GOT3 (cell line): ENCODE measurements around the gene LRP2.
A peak's percentile ranks its signal among the peaks of the same experiment; 100 is the strongest.

Experiments
- DNase-seq: peaks from one replicate; lab custom pipeline; 2025; ENCODE audit warnings: mixed read lengths; lab: John Stamatoyannopoulos, UW

The LRP2 gene

DNA sequence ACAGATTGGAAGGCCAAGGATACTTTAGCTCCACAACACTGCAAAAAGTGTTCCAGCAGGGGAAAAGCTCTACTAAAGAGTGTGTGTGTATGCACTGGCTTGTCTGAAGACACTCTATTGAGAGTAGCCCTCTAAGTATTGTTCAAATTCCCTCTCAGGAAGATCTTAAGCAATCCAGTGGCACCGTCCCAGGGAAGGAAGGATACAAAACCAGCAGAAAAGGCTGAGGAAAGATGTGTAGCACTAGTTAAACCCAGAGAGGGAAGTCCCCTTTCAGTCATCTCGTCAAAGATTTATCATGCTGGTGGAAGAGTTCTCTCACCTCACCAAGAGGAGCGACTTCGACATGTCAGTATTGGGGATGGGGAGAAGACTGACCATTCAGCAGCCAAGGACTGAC is 242.5 kb downstream of the LRP2 start:
- DNase-seq = no peak

DNA sequence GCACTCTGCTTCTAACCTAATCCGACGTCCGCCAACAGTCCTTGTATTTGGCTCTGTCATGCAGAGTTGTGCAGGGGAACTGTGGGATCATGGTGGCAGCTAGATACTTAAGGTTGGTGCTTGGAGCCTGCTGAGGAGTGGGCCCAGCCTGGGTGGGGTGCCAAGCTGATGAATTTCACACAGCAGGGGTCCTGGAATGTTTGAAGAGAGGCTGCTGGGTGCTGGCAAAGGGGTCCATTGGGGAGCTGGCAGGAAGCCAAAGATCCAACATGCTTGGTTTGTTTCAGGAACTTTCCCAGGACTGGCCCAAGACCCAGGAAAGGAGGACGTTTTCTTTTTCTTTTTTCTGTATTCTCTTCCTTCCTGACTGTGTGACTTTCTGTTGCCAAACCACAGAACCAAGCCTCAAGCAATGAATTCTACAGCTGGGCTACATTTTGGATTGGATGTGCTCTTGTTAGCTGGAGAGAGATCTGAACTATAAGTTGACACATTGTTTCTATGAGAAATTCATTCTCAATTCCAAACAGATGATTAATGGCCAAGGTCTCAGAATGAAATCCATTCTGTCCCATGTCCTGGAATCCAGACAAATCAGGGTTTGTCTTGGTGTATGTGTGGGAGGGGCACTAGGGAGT is 243.1 kb downstream of the LRP2 start:
- DNase-seq = no peak

DNA sequence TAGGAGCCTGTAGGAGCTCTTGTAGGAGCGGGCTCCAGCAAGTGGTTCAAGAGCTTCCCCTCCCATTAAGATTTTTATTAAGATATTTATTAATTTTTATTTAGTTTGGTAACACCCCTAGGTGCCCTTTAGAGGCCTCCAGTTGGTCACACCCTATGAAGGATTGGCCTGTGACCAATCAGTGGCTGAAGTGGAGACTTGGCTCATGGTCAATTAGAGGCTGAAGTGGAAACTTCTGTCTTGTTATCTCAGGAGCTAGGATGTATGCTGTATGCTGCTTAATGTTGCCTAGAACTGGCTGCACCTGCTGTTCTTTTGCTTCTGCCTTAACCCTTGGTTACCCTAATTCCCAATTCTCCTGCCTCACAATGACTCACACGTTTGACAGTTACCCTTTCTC is 244.3 kb downstream of the LRP2 start:
- no peak for DNase-seq

DNA sequence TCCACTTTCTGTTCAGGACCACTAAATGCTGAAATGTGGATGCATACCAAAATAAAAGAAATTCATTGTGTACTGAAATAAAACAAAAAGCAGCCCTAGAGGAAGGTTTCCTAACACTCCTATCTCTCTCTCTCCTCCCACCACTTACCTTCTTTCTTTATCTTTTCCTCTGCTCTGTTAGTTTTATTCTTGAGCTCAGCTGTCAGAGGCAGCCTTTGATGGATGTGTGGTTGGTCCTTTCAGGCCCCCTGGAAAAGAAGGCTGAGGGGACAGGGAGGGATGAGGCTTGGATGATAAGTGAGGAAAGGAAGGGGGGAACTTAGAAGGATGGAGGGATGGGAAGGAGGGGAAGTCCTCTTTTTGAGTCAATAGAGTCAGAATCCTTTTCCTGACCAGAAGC is 245.3 kb downstream of the LRP2 start:
- no peak for DNase-seq

DNA sequence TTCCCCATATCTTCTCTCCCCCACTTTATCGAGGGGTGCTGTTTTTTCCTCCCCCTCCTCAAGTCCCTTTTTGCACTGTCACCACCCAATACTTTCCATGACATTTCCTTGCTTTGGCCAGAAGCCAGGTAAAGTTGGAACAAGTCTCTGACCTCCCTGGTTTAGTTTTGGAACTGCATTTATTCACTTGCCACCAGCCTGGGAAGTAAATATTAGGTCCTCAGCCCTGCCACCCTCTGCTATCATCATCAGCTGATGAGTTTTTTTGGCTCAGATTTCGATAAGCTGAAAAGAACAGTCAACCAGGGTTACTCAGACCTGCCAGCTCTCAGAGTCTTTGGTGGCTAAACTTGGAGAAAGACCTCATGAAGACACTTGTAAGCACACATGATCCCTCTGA is 246.0 kb downstream of the LRP2 start:
- no peak for DNase-seq

DNA sequence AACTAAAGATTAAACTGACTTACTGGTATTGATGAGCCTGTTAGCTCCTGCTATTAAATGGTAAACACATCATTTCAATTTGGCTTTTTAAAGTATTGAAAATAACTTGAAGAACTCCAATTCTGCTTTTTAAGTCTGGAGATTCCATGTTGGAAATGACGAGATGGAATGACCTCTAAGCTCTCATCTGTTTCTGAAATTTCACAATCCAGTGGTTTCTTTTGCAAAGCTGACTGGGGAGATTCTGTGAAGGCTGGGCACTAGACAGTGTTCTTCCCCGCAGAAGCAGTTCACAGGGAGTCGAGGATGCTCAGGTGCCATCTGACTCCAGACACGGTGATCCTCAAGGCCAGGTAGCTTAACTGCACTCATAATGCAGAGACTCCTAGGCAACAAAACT is 248.3 kb downstream of the LRP2 start:
- DNase-seq = no peak

DNA sequence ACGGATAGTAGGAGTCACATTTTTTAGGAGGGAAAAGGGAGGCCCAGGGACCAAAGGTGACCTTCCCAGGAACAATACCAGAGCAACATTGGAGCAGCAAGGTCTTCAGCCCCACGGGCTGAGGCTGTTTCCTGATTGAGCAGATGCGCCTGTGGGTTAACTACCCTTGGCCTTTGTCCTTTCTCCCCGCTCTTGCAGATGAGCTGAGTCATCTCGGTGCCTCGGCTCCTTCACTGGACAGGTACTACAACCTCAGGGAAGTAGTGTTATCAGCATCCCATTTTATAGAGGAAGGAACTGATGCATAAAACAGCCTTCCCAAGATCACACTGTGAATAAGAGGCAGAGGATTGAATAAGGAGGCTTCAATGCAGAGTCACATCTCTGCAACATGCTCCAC is 249.5 kb downstream of the LRP2 start:
- no peak for DNase-seq

DNA sequence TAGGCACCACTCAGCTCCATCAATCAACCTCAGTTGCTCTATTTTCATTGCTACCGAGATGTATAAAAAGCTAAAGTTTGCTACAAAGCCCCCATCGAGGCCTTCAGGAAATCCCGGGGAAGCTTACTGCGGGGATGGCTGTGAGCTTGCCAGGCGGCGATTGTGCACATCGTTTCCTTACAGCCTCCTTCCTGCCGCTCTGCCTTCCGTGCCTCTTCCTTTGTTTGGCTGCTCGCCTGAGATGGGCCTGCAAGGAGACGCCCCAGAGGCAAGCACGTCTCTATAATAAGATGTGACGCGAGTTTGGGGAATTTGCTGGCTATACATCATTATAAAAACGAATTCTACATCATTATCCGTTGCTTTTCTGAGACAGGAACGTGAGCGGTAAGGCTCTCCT is 251.4 kb downstream of the LRP2 start:
- DNase-seq = no peak

DNA sequence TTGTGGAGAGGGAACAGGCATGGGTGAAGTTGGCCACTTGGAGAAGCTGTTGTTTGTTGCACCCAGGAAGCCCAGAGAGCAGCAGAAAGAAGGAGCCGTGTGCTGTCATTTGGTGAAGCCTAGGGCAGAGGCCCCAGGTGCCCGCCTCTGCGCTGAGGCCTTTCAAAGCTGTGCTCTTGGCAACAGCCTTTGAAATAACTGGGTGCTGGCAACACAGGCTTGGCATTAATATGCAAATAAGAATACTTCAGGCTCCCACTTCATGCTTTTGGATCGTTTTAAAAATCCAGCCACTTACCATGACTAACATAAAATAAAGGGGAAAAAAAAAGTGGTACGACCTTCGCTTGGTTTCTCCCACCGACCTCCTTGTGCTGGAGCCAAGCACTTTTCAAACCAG is 251.9 kb downstream of the LRP2 start:
- DNase-seq = no peak

DNA sequence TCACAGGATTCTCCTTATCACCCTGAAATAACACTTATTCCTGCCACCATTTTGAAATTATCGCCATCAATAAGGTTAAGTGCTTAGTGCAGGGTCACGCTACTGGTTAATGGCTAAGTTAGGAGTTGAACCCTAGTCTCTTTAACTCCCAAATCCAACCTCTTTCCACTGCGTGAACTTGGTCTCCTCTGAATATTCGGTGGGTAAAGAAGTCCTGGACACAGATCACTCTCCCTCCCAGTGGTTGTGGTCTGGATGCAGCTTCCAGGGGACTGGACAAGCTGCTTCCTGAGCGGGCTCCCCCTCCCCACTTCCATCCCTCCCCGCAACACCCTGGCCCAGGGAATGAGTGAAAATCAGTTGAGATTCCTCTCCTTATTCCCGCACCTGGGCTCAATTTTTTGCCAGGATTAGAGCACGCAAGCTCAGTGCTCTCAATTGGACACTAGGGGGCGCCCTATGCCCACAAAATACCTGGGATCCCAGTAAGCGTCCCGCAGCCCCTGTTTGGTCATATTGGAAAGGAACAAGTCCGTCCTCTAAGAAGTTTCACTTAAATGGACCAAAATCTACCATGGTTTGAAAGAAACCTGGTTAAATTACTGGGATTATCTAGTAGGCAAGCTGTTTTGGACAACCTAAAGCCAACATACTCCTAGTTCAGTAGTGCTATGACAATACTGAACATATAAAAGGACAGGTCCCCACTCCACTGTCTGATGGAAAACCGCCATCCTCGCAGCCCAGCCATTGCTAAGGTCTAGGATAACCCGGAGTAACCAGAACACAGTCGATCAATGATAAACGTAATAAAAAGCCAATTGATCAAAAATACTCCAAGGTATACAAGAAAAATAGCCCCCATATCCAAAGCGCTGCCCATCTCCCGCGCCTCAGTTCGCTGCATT is 252.6 kb downstream of the LRP2 start:
- no peak for DNase-seq

DNA sequence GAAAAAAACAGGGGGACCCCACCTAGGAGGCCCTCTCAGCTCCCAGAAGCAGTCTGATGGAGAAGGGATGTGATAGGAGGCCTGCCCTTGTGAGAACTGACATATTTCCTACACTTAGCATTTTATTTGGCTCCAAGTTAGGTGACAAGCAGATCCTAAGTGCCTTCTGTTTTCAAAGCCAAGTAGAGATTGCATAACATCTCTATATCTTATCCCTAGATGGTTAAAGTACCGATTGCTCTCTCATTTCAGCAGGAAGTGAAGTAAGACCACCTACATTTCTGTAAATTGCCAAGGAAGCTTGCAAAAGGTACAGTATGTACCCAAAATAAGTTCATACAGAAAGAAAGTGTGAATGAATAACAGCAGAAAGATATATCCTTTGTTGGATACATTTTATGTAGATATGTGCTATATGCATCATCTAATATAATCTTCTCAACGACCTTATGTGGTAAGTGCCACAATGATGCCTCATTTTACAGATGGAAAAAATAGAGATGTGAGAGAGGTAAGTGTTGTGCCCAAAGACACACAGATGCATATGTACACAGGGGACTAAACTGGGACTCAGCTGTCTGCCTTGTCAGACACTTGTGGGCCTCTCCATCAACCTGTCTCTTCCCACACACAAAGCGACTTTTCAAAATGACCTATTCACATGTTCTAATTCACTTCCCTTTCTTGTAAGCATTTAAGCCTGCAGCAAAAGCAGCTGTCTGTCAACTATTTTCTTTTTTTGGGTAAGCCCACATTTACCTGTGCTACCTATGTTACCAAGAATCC is 254.0 kb downstream of the LRP2 start:
- DNase-seq = no peak

DNA sequence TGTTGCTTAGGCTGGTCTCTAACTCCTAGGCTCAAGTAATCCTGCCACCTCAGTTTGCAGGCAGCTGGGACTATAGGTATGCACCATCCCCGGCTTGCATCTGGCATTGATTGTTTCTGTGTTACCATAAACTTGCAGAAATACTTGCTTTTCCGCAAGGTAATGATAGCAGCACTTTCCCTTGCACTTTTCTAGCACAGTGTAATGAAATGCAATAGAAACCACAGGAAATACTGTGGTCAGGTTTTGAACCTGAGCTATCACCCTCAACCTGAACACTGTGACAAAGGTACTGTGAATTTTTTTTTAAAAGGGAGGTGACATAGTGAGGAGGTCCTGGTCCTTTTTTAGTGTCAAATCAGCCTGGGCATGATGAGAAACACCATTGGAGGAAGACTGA is 254.7 kb downstream of the LRP2 start:
- no peak for DNase-seq

DNA sequence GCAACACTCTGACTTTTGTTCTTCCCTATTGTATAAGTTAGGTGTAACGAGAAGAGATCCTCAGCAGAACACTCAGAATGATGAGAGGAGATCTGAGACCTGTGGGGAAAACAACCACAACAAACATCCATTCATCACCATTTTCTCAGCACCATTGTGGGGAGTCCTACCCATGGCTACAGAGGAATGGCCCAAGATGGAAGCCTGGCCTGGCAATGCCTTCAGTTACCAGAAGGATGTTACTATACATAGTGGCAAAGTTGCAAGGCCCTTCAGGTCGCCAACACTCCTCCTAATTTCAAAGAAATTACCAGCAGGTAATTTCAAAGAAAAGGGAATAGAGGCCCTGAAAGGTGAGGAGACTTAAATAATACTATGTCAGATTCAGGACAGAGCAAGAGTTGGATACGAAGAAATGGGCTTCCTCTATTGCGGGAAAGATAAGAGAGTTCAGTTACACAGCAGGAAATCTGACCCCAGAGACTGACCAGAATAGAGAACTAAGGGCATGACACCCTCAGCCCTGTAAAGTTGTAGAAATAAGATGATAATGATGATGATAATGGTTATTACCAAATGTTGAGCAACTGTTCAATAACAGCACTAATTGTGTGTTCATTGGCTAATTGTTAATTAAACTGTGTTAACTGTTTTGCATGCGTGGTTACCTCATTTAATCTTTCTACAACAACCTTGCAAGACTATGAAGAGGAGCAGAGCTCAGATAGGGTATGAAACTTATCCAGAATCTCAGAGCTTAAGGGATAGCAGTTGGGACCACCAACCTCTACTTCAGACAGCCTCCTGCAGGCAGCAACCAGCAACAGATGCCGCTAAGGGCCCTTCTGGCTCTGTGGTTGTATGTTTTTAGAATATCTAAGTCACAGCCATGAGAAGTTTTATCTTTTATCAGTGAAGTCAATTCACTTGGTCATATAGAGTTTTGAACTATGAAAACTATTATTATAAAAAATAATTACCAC is 255.5 kb downstream of the LRP2 start:
- no peak for DNase-seq

DNA sequence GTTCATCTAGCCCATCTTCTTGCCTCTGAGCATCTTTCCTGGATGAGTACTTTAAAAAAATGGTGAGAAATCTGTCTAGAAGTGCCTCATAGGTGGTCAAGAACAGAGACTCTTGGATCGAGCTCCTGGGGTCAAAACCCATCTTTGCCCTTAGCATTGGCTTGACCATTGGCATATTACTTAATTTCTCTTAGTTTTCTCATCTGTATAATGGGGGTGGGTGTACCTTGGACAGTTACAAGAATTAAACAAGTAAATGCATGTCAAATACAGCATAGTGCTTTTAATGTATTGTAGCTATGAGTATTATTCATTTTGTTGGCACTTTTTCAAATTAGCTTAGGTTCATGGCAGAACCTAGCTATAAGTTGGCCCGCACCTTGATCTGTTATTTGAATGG is 256.2 kb downstream of the LRP2 start:
- DNase-seq = no peak

DNA sequence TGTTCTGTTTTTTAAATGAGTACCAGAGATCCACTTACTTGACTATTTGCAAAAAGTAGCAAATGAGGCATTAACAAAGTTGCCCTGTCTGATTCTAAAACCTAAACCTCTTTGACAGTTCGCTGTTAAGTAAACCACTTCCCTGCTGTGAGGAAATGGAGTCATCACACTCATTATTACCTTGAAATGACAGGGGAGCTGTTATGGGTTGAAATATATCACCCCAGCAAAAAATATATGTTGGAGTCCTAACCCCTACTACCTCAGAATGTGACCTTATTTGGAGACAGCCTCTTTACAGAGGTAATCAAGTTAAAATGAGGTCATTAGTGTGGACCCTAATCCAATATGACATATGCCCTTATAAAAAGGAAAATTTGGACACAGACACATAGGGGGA is 256.9 kb downstream of the LRP2 start:
- DNase-seq = no peak

DNA sequence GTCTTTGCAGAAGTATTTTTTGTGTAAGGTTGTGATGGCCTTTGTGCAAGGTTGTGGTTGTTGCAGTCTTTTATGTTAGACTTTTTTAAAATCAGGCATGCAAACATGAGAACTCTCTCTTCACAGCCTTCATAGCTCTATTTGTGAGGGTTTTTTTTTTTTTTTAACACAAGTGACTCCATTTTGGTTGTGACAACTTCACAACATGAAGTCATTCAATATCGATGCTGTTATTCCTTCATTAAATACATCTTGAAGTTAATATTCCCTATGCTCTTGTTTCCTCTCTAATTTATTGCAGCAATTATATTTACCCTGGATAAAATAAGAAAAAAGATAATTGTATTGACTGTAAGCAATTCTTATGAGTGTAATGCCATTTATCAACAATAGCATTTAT is 257.5 kb downstream of the LRP2 start:
- DNase-seq = no peak

DNA sequence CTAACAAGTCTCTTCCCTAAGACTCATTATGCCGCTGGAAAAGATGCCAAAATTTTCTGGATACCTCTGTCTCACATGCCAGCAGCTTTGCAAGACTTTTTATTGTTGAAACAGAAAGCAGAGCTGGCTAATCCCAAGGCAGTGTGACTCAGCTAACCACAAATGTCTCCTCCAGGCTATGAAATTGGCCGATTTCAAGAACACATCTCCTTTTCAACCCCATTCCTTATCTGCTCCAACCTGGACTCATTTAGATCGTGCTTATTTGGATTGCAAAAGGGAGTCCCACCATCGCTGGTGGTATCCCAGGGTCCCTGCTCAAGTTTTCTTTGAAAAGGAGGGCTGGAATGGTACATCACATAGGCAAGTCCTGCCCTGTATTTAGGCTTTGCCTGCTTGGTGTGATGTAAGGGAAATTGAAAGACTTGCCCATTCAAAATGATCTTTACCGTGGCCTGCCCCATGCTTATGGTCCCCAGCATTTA is 266.7 kb downstream of the LRP2 start:
- DNase-seq = peak; percentile 35

DNA sequence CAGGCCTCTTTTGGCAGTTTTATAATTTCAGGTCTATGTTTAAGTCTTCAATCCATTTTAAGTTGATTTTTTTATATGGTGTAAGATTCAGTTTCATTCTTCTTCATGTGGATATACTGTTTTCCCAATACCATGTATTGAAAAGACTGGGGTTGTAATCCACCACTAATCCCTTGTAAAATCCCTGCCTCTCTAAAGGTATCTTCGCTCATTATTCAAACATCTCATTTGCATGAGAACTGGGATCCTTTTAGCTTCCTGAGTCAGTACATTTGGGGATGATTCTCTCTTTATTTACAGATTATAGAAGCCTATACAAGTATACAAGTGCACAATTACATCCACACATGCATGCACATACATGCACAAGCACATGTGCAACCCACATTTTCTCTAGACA is 267.7 kb downstream of the LRP2 start:
- DNase-seq = no peak

DNA sequence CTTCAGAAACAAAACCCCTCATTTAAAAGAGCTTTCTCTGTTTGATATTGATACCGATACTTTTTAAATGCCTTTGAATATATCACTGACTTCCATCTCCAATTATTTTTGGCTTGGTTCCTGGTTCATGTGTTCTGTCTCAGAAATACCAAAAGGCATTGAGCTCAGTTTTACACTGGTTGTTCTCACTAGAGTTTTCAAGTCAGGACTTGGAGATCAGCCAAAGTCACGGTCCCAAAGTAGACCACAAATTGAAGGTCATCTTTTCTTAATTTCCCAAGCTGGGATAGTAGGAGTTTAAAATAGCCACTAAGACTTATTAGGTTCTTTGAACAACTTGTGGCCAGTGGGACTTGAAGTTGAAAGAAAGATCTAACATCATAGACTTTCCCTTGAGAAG is 268.8 kb downstream of the LRP2 start:
- no peak for DNase-seq

DNA sequence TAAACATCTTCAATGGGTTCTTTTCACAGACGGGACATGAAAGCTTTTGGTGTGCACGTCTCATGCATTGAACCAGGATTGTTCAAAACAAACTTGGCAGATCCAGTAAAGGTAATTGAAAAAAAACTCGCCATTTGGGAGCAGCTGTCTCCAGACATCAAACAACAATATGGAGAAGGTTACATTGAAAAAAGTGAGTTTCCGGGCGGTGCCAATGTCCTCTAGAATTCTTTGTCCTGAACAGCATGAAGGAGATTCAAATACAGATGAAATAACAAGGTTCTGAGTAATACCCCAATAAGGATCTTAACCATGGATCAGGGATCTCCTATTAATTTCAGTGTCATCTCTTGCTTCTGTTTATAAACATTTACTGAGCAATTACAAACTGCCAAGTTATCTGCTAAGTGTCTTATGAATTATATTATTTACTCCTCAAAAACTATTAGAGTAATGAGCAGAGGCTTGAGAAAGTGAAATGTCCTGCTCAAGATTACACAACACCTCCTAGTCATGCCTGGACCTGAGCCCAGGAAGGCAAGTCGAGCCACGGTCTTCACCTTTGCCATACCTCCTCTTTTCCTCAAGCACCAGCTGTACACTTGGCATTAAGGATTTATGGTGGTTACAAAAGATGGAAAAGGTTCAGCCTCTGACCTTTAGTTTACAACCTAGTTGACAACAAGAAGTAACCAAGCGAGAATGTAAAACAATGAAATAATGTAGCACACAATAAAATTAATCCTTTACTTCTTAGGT is 270.4 kb downstream of the LRP2 start:
- no peak for DNase-seq

DNA sequence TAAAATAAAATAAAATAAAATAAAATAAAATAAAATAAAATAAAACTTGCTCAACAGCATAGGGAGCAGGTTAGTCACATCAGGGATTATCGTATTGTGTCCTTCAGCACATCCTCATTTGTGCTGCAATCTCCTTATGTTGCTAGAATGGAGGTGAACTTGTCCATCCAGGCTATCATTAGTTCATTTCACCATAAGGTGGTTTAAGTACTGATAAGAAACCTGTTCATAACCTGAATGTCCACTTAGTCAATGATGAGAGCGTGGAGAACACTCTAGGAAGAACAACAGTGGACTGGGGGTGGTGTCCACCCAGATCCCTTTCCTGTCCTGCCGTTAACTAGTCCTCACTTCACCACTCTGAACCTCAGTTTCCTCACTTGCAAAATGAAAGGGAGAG is 271.1 kb downstream of the LRP2 start:
- DNase-seq = no peak
